Smooth muscle cell (in vitro differentiated cells): ENCODE measurements around the gene SCPEP1. TPM values are rescaled to one million over a fixed set of nuclear protein-coding genes. Genes with fewer than 3 reads are reported as not detected.

Experiments used
- DNase-seq: peaks from one replicate; lab custom pipeline; 2025; ENCODE audit not compliant: unreplicated experiment; lab: John Stamatoyannopoulos, UW
- H2AFZ ChIP-seq: fragments of 200-600 bp; sonication (generic); 2 replicates; pipeline ENCODE4 v1.6.0; 2016; ENCODE audit warnings: antibody characterized with exemption, low read depth, mild to moderate bottlenecking
- H3F3A ChIP-seq: fragments of 200-600 bp; sonication (generic); 2 replicates; pipeline ENCODE4 v1.6.0; 2017; ENCODE audit warnings: antibody characterized with exemption, low read depth
- H3K27ac ChIP-seq: fragments of 200-600 bp; sonication (generic); 2 replicates; pipeline ENCODE4 v1.5.1; 2016; ENCODE audit warnings: low read depth, mild to moderate bottlenecking
- H3K27me3 ChIP-seq: fragments of 200-600 bp; sonication (generic); 2 replicates; pipeline ENCODE4 v1.6.1; 2016; ENCODE audit warnings: low read depth, mild to moderate bottlenecking
- H3K36me3 ChIP-seq: fragments of 200-600 bp; sonication (generic); 2 replicates; pipeline ENCODE4 v1.5.1; 2016; ENCODE audit warnings: low read depth
- H3K4me1 ChIP-seq: fragments of 200-600 bp; sonication (generic); 2 replicates; pipeline ENCODE4 v1.5.1; 2016; ENCODE audit warnings: low read depth
- H3K4me2 ChIP-seq: fragments of 200-600 bp; sonication (generic); 2 replicates; pipeline ENCODE4 v1.6.0; 2016; ENCODE audit warnings: mild to moderate bottlenecking
- H3K4me3 ChIP-seq: fragments of 200-600 bp; sonication (generic); 2 replicates; pipeline ENCODE4 v1.5.1; 2016; ENCODE audit warnings: mild to moderate bottlenecking
- H3K79me2 ChIP-seq: fragments of 200-600 bp; sonication (generic); 2 replicates; pipeline ENCODE4 v1.6.0; 2016; ENCODE audit warnings: low read depth, mild to moderate bottlenecking
- H3K9ac ChIP-seq: fragments of 200-600 bp; sonication (generic); 2 replicates; pipeline ENCODE4 v1.6.0; 2016; ENCODE audit warnings: low read depth
- H3K9me3 ChIP-seq: fragments of 200-600 bp; sonication (generic); replicated peaks from 2 replicates; pipeline ENCODE4 v1.5.1; 2016; ENCODE audit warnings: low read depth
- H4K20me1 ChIP-seq: fragments of 200-600 bp; sonication (generic); 2 replicates; pipeline ENCODE4 v1.6.0; 2016; ENCODE audit warnings: low read depth
- CTCF ChIP-seq: fragments of 200-600 bp; sonication (generic); IDR thresholded peaks from 2 replicates; pipeline ENCODE4 v1.5.1; 2017; ENCODE audit warnings: borderline replicate concordance, mild to moderate bottlenecking, antibody characterized with exemption; ENCODE audit not compliant: insufficient read depth, poor library complexity, severe bottlenecking
- WGBS: methylation state at CpG from one replicate; pipeline ENCODE4 v1.1.7; 2016; ENCODE audit warnings: low lambda C conversion rate; 5-methylcytosine and 5-hydroxymethylcytosine counted together
- polyA plus RNA-seq: library from polyadenylated mRNA; unstranded; fragments of >200 nt; fragmentation: Nextera tagmentation; extraction: Ambion mirVana; gene quantifications from 2 replicates; pipeline ENCODE4 v1.2.1, GENCODE V29; 2016
- total RNA-seq: library from RNA; depleted of rRNA; stranded (reverse); fragments of >200 nt; gene quantifications from 2 replicates; pipeline ENCODE4 v1.2.3, GENCODE V29; 2014

The SCPEP1 gene, protein sequence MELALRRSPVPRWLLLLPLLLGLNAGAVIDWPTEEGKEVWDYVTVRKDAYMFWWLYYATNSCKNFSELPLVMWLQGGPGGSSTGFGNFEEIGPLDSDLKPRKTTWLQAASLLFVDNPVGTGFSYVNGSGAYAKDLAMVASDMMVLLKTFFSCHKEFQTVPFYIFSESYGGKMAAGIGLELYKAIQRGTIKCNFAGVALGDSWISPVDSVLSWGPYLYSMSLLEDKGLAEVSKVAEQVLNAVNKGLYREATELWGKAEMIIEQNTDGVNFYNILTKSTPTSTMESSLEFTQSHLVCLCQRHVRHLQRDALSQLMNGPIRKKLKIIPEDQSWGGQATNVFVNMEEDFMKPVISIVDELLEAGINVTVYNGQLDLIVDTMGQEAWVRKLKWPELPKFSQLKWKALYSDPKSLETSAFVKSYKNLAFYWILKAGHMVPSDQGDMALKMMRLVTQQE
- total RNA-seq (32.0 and 48.5 TPM in 2 replicates), polyA plus RNA-seq (37.0 and 42.8 TPM in 2 replicates)

DNA sequence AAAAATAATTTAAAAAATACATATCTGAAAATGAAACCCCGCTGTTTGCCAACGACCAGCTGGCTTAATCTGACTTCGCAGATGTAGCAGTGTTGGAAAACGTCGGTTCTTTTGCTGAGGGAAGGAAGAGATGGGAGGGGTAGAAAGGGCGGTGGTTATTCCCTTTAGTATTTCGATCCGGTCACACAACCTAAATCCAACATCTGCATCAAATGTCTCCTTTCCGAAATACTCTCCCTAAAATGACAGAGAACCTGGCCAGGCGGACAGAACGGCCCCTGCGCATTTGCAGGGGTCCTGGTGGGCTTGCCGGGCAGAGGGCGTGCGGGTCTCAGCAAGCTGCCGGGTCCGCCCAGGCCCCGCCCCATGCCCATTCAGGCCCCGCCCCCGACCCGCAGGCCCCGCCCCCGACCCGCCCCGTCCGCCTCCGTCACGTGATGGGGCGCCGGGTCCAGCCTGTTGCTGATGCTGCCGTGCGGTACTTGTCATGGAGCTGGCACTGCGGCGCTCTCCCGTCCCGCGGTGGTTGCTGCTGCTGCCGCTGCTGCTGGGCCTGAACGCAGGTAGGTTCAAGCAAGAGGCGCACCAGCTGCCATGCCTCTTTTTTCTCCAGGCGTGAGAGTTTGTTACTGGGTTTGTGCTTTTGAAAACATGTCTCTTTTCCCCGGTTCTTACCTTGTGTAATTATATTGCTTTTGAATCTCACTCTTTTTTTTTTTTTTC lies at the start of gene SCPEP1:
Gene SCPEP1 (plus strand): TSS at position 459 of the 723 bp plus-strand sequence. CDS start 29 bp downstream, at position 488.
- Histone ChIP-seq H2AFZ (peak within 1 kb of the TSS; percentile 100), H3K4me3 (peak within 1 kb of the TSS; percentile 95), H3F3A (no peaks in the 10 kb centered on the region), H3K4me2 (peak within 1 kb of the TSS; percentile 94), H3K4me1 (peaks cover 24% of the 10 kb centered on the region), H3K27me3 (no peaks in the 10 kb centered on the region), H4K20me1 (no peaks in the 10 kb centered on the region), H3K9me3 (no peaks in the 10 kb centered on the region), H3K27ac (no peak within 1 kb of the TSS), H3K9ac (peak within 1 kb of the TSS; percentile 39), H3K79me2 (no peaks in the 10 kb centered on the region), H3K36me3 (no peaks in the 10 kb centered on the region)
- WGBS, result 2% methylated on average over 42 of the region's 42 CpGs
- peak; percentile 83 for DNase-seq
- no peak for TF ChIP-seq CTCF

DNA sequence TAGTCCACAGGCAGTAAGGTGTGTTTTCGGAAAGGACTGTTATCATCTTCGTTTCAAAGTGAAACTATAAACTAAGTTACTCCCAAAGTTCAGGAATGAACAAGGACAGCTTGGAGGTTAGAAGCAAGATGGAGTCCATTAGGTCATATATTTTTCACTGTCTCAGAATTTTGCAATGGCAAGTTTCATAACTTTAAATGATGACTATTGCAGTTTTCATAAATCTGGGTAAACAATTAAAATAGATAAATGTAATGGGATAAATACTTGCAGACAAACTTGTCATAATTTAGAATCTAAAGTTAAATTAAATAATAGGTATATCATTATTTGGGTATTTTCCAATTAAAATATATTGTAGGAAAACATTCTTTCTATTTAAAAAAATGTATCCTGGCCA lies 49.3 kb upstream of the SCPEP1 start:
- H3F3A ChIP-seq, result no peaks in the 10 kb centered on the region
- H3K79me2 ChIP-seq, result no peaks in the 10 kb centered on the region
- WGBS, result 93% methylated on average over 2 of the region's 2 CpGs

GRCh38 chr17:56929362-56929969 lies 48.5 kb upstream of the SCPEP1 start:
- Histone ChIP-seq H3K9ac (no peak overlapping the region), H3K27ac (no peak overlapping the region), H3K79me2 (no peaks in the 10 kb centered on the region), H2AFZ (no peak overlapping the region), H3K4me1 (no peaks in the 10 kb centered on the region), H3K4me2 (no peak overlapping the region), H3F3A (no peaks in the 10 kb centered on the region), H3K27me3 (no peaks in the 10 kb centered on the region), H3K9me3 (peaks cover 4% of the 10 kb centered on the region), H4K20me1 (no peaks in the 10 kb centered on the region), H3K36me3 (peaks cover 4% of the 10 kb centered on the region), H3K4me3 (no peak overlapping the region)
- no peak for DNase-seq
- TF ChIP-seq CTCF, result no peak

More for the DNA sequence above, 49.3 kb upstream of the SCPEP1 start:
- Histone ChIP-seq H3K4me1 (no peaks in the 10 kb centered on the region), H3K27me3 (no peaks in the 10 kb centered on the region), H3K9me3 (peaks cover 4% of the 10 kb centered on the region), H3K36me3 (peaks cover 4% of the 10 kb centered on the region), H3K9ac (no peak overlapping the region), H2AFZ (no peak overlapping the region), H3K4me2 (no peak overlapping the region), H3K27ac (no peak overlapping the region), H4K20me1 (no peaks in the 10 kb centered on the region), H3K4me3 (no peak overlapping the region)
- TF ChIP-seq CTCF, result no peak
- DNase-seq, result no peak
